IPS-20b (cell line): ENCODE measurements around the gene OR5K4.
"Not testable (repeated sequence)": the region's sequence is repeated elsewhere in the genome, so short reads cannot be mapped to it uniquely, and the experiment has no call there.

Experiments
- H3K27ac ChIP-seq: one replicate; pipeline ENCODE4 v1.5.1; 2013; ENCODE audit warnings: low read length
- H3K27me3 ChIP-seq: 2 replicates; pipeline ENCODE4 v1.6.1; 2013; ENCODE audit warnings: mild to moderate bottlenecking, low read length, inconsistent platforms; ENCODE audit not compliant: insufficient read depth
- H3K36me3 ChIP-seq: 2 replicates; pipeline ENCODE4 v1.6.1; 2013; ENCODE audit warnings: low read depth, mild to moderate bottlenecking, inconsistent platforms, low read length, moderate library complexity; ENCODE audit not compliant: insufficient read depth
- H3K4me1 ChIP-seq: 2 replicates; pipeline ENCODE4 v1.6.1; 2013; ENCODE audit warnings: mild to moderate bottlenecking, control low read depth, inconsistent platforms, low read length, moderate library complexity; ENCODE audit not compliant: insufficient read depth
- H3K4me3 ChIP-seq: 2 replicates; pipeline ENCODE4 v1.5.1; 2013; ENCODE audit warnings: mild to moderate bottlenecking, low read length, inconsistent platforms
- H3K9ac ChIP-seq: 2 replicates; pipeline ENCODE4 v1.6.1; 2013; ENCODE audit warnings: low read depth, mild to moderate bottlenecking, inconsistent platforms, low read length, moderate library complexity
- H3K9me3 ChIP-seq: 2 replicates; pipeline ENCODE4 v1.6.1; 2013; ENCODE audit warnings: mild to moderate bottlenecking, low read depth, low read length, inconsistent platforms; ENCODE audit not compliant: insufficient read depth

OR5K4 gene

GRCh38 chr3:98372445-98372844 lies 18.8 kb downstream of the OR5K4 start:
- Histone ChIP-seq H3K27me3 (no peaks in the 10 kb centered on the region), H3K36me3 (no peaks in the 10 kb centered on the region), H3K27ac (no peak overlapping the region), H3K4me1 (no peaks in the 10 kb centered on the region), H3K9me3 (no peaks in the 10 kb centered on the region), H3K4me3 (no peak overlapping the region), H3K9ac (no peak overlapping the region)

GRCh38 chr3:98376631-98377030 lies 23.0 kb downstream of the OR5K4 start:
- Histone ChIP-seq H3K9ac (no peak overlapping the region), H3K27ac (no peak overlapping the region), H3K4me3 (no peak overlapping the region), H3K9me3 (no peaks in the 10 kb centered on the region), H3K4me1 (no peaks in the 10 kb centered on the region), H3K36me3 (no peaks in the 10 kb centered on the region), H3K27me3 (no peaks in the 10 kb centered on the region)

GRCh38 chr3:98388147-98388546 lies 34.5 kb downstream of the OR5K4 start:
- Histone ChIP-seq H3K9me3 (no peaks in the 10 kb centered on the region), H3K36me3 (no peaks in the 10 kb centered on the region), H3K9ac (no peak overlapping the region), H3K27me3 (no peaks in the 10 kb centered on the region), H3K4me1 (no peaks in the 10 kb centered on the region), H3K27ac (no peak overlapping the region), H3K4me3 (no peak overlapping the region)

- Histone ChIP-seq H3K4me1 (no peaks in the 10 kb centered on the region), H3K9me3 (no peaks in the 10 kb centered on the region), H3K27ac (no peak within 1 kb of the TSS), H3K4me3 (no peak within 1 kb of the TSS), H3K9ac (no peak within 1 kb of the TSS), H3K27me3 (no peaks in the 10 kb centered on the region), H3K36me3 (no peaks in the 10 kb centered on the region)
Observed at GRCh38 chr3:98390366-98390765, 36.7 kb downstream of the OR5K4 start, which contains the start of gene OR5K3. TSS of gene OR5K3 (plus strand) at chr3:98390666. CDS start at chr3:98390666, 0 bp downstream.

GRCh38 chr3:98395101-98395500 lies 41.4 kb downstream of the OR5K4 start:
- H3K9me3 ChIP-seq: peaks cover 23% of the 10 kb centered on the region
- no peak overlapping the region for H3K9ac ChIP-seq
- H3K36me3 ChIP-seq: no peaks in the 10 kb centered on the region
- H3K27me3 ChIP-seq: no peaks in the 10 kb centered on the region
- H3K4me3 ChIP-seq: no peak overlapping the region
- H3K4me1 ChIP-seq: peaks cover 3% of the 10 kb centered on the region; the same call in 1 of the 2 replicates
- H3K27ac ChIP-seq: no peak overlapping the region

- not testable (repeated sequence) for H3K4me3 ChIP-seq, H3K36me3 ChIP-seq, H3K27me3 ChIP-seq, H3K9ac ChIP-seq, H3K27ac ChIP-seq, H3K4me1 ChIP-seq
- peaks cover 25% of the 10 kb centered on the region for H3K9me3 ChIP-seq
Observed at GRCh38 chr3:98396482-98396881, 42.8 kb downstream of the OR5K4 start.

GRCh38 chr3:98398513-98398912 lies 44.9 kb downstream of the OR5K4 start:
- Histone ChIP-seq H3K4me1 (peaks cover 3% of the 10 kb centered on the region; the same call in 1 of the 2 replicates), H3K4me3 (no peak overlapping the region), H3K9me3 (peaks cover 38% of the 10 kb centered on the region), H3K36me3 (no peaks in the 10 kb centered on the region), H3K27ac (no peak overlapping the region), H3K9ac (no peak overlapping the region), H3K27me3 (no peaks in the 10 kb centered on the region)

GRCh38 chr3:98402507-98402906 lies 48.9 kb downstream of the OR5K4 start:
- Histone ChIP-seq H3K9me3 (peaks cover 59% of the 10 kb centered on the region), H3K36me3 (no peaks in the 10 kb centered on the region), H3K9ac (no peak overlapping the region), H3K27me3 (no peaks in the 10 kb centered on the region), H3K27ac (no peak overlapping the region), H3K4me3 (no peak overlapping the region), H3K4me1 (no peaks in the 10 kb centered on the region)

GRCh38 chr3:98404010-98404409 lies 50.4 kb downstream of the OR5K4 start:
- H3K36me3 ChIP-seq: no peaks in the 10 kb centered on the region
- no peak overlapping the region for H3K4me3 ChIP-seq
- H3K27ac ChIP-seq: no peak overlapping the region
- H3K27me3 ChIP-seq: no peaks in the 10 kb centered on the region
- no peak overlapping the region for H3K9ac ChIP-seq
- H3K4me1 ChIP-seq: no peaks in the 10 kb centered on the region
- H3K9me3 ChIP-seq: peaks cover 44% of the 10 kb centered on the region
